GM12878 (cell line): ENCODE results near the gene PTPN2. TPM values are rescaled to one million over a fixed set of nuclear protein-coding genes. Genes with fewer than 3 reads are reported as not detected.

Source experiments
- ATAC-seq: fragments of 200-7000 bp; cut with Tn5 transposase; 3 replicates; pipeline ENCODE4 v1.9.1; 2020; ENCODE audit warnings: mild to moderate bottlenecking, moderate library complexity
- BruUV-seq: library from RNA; stranded (reverse); fragments of 400-500 nt; replicated peaks from 2 replicates; lab custom pipeline; 2021; lab: Mats Ljungman, UMichigan
- CTCF ChIA-PET: fragments of 300-600 bp; sonication (Branson Sonifier 250); formaldehyde crosslinking; extraction: SDS; loops from one replicate; lab custom pipeline; 2021; ENCODE audit warnings: inconsistent platforms; lab: Yijun Ruan, JAX
- POLR2A ChIA-PET: fragments of 350-600 bp; formaldehyde crosslinking; extraction: SDS; loops from one replicate; lab custom pipeline; 2021; ENCODE audit warnings: inconsistent platforms; lab: Charles Lee
- RAD21 ChIA-PET: fragments of 300-600 bp; sonication (Branson Sonifier 250); formaldehyde crosslinking; loops from one replicate; lab custom pipeline; 2023; ENCODE audit warnings: antibody characterized with exemption; ENCODE audit not compliant: unreplicated experiment; lab: Charles Lee
- SMC1A ChIA-PET: fragments of 300-600 bp; sonication (Branson Sonifier 250); formaldehyde crosslinking; loops from one replicate; lab custom pipeline; 2023; ENCODE audit not compliant: unreplicated experiment, uncharacterized antibody; lab: Charles Lee
- DNase-seq: peaks from one replicate; pipeline ENCODE4 v3.0.0-alpha.2; 2011; ENCODE audit warnings: low read depth, low spot score
- FAIRE-seq: peaks from 3 replicates; lab custom pipeline; 2011; peaks lifted over from hg19 to GRCh38; lab: Jason Lieb, UNC
- H2AFZ ChIP-seq: 2 replicates; pipeline ENCODE4 v1.6.0; 2011; ENCODE audit warnings: low read depth, low read length, control low read depth; ENCODE audit not compliant: control insufficient read depth
- H3K27ac ChIP-seq: 2 replicates; pipeline ENCODE4 v1.5.1; 2011; ENCODE audit warnings: control low read depth; ENCODE audit not compliant: control insufficient read depth, insufficient read depth
- H3K27me3 ChIP-seq, 2 experiments: replicated peaks in 1 of 2; 2 replicates each; pipeline versions ENCODE4 v1.6.0 to v1.6.1; 2011; ENCODE audit warnings: low read length in 1 of 2; ENCODE audit not compliant: control insufficient read depth in 2 of 2, insufficient read depth in 2 of 2
- H3K36me3 ChIP-seq, 2 experiments: 2 replicates each; pipeline ENCODE4 v1.5.1; 2011; ENCODE audit warnings: low read length in 1 of 2; ENCODE audit not compliant: control insufficient read depth in 2 of 2, insufficient read depth in 2 of 2
- H3K4me1 ChIP-seq: 2 replicates; pipeline ENCODE4 v1.6.1; 2011; ENCODE audit warnings: mild to moderate bottlenecking, low read length, moderate library complexity, mixed read lengths; ENCODE audit not compliant: control insufficient read depth, insufficient read depth
- H3K4me2 ChIP-seq: 2 replicates; pipeline ENCODE4 v1.6.0; 2011; ENCODE audit warnings: control low read depth; ENCODE audit not compliant: control insufficient read depth, insufficient read depth
- H3K4me3 ChIP-seq: fragments of 200-600 bp; sonication (generic); 2 replicates; pipeline ENCODE4 v1.5.1; 2016
- H3K79me2 ChIP-seq: 2 replicates; pipeline ENCODE4 v1.6.0; 2011; ENCODE audit warnings: low read length; ENCODE audit not compliant: control insufficient read depth, insufficient read depth
- H3K9ac ChIP-seq: 2 replicates; pipeline ENCODE4 v1.8.0; 2011; ENCODE audit warnings: low read length, control low read depth, mixed read lengths; ENCODE audit not compliant: control insufficient read depth, insufficient read depth
- H3K9me3 ChIP-seq: replicated peaks from 3 replicates; pipeline ENCODE4 v1.5.1; 2011; ENCODE audit warnings: mild to moderate bottlenecking, low read length; ENCODE audit not compliant: control insufficient read depth, insufficient read depth
- H4K20me1 ChIP-seq: 2 replicates; pipeline ENCODE4 v1.6.0; 2011; ENCODE audit not compliant: control insufficient read depth, insufficient read depth
- BHLHE40 ChIP-seq, 2 experiments: fragments of 450-650 bp in 1 of 2; IDR thresholded peaks; 2 replicates each; pipeline ENCODE4 v1.6.1; 2011 to 2017; ENCODE audit warnings: low read depth in 2 of 2, borderline replicate concordance in 1 of 2, improper control_type of control experiment in 1 of 2, low read length in 1 of 2, mild to moderate bottlenecking in 1 of 2
- CBFB ChIP-seq: IDR thresholded peaks from 2 replicates; pipeline ENCODE4 v1.6.1; 2016; ENCODE audit warnings: antibody characterized with exemption, low read depth
- MTA2 ChIP-seq: fragments of 450-650 bp; IDR thresholded peaks from 2 replicates; pipeline ENCODE4 v1.6.1; 2016; ENCODE audit warnings: low read depth, mild to moderate bottlenecking, moderate library complexity
- NR2F1 ChIP-seq: fragments of 450-650 bp; conservative IDR thresholded peaks from 2 replicates; pipeline ENCODE4 v1.6.1; 2017; ENCODE audit warnings: mild to moderate bottlenecking
- RAD51 ChIP-seq: fragments of 450-650 bp; IDR thresholded peaks from 2 replicates; pipeline ENCODE4 v1.6.1; 2016; ENCODE audit warnings: moderate library complexity, mild to moderate bottlenecking, inconsistent platforms
- RCOR1 ChIP-seq: conservative IDR thresholded peaks from 2 replicates; pipeline ENCODE4 v1.6.1; 2012; ENCODE audit warnings: low read depth, low read length, improper control_type of control experiment
- SMAD5 ChIP-seq: IDR thresholded peaks from 2 replicates; pipeline ENCODE4 v1.6.1; 2016; ENCODE audit warnings: antibody characterized with exemption, low read depth
- TCF12 ChIP-seq: IDR thresholded peaks from 2 replicates; pipeline ENCODE4 v1.6.1; 2011; ENCODE audit warnings: low read depth, mild to moderate bottlenecking, low read length
- TCF3 ChIP-seq: IDR thresholded peaks from 2 replicates; pipeline ENCODE4 v1.6.1; 2012; ENCODE audit warnings: low read depth, mild to moderate bottlenecking, low read length, borderline replicate concordance; ENCODE audit not compliant: insufficient read depth
- ZSCAN29 ChIP-seq: fragments of 450-650 bp; IDR thresholded peaks from 2 replicates; pipeline ENCODE4 v1.6.1; 2017; ENCODE audit warnings: mild to moderate bottlenecking, moderate library complexity
- WGBS: methylation state at CpG from one replicate; pipeline ENCODE4 v1.1.6; 2016; ENCODE audit warnings: low lambda C conversion rate; ENCODE audit not compliant: insufficient replicate concordance, insufficient coverage; ENCODE audit errors: missing lambda C conversion rate; 5-methylcytosine and 5-hydroxymethylcytosine counted together
- in situ Hi-C: fragments of 300-500 bp; cut with MboI; formaldehyde crosslinking; loops from 9 replicates; pipeline ENCODE4 v1.14.3; 2018; ENCODE audit warnings: mixed read lengths
- intact Hi-C: fragments of 100-400 bp; cut with micrococcal nuclease; formaldehyde crosslinking; loops from one replicate; pipeline ENCODE4 v1.14.2; 2022; ENCODE audit not compliant: unreplicated experiment
- polyA plus RNA-seq, 11 experiments: library from polyadenylated mRNA; depleted of rRNA in 4 of 11; unstranded in 6 of 11; stranded (reverse) in 5 of 11; fragments of >200 nt; fragmentation: Nextera tagmentation in 4 of 11; fragmentation: Illumina TruSeq in 1 of 11; extraction: Ambion mirVana in 4 of 11; extraction: Trizol in 1 of 11; gene quantifications; 1 replicate in 1 of 11; 2 replicates in 10 of 11; pipeline versions ENCODE4 v1.2.1 to v1.2.3, GENCODE V29; 2011 to 2016; ENCODE audit warnings: inconsistent platforms in 2 of 11, missing spikeins in 2 of 11, low read depth in 1 of 11
- total RNA-seq, 4 experiments: library from RNA; depleted of rRNA in 3 of 4; stranded (reverse); fragments of >200 nt in 3 of 4; fragmentation: Illumina TruSeq in 1 of 4; extraction: Trizol in 1 of 4; gene quantifications; 2 replicates each; pipeline versions ENCODE4 v1.2.1 to v1.2.3, GENCODE V29; 2013 to 2021
- TF ChIP-seq, protein P1 (sequence below): fragments of 450-650 bp; IDR thresholded peaks from 2 replicates; pipeline ENCODE4 v1.6.1; 2016; ENCODE audit warnings: mild to moderate bottlenecking
- TF ChIP-seq, protein P2 (sequence below): fragments of 150-350 bp; IDR thresholded peaks from 2 replicates; pipeline ENCODE4 v1.6.1; 2014; ENCODE audit warnings: mild to moderate bottlenecking, low read depth, low read length
- TF ChIP-seq, protein P3 (sequence below): IDR thresholded peaks from 2 replicates; pipeline ENCODE4 v1.6.1; 2012; ENCODE audit warnings: low read depth, low read length, improper control_type of control experiment
- TF ChIP-seq, protein P4 (sequence below): fragments of 450-650 bp; formaldehyde crosslinking; IDR thresholded peaks from 2 replicates; pipeline ENCODE4 v1.4.0; 2020; ENCODE audit warnings: mild to moderate bottlenecking, moderate library complexity

The PTPN2 gene
- total and polyA plus RNA-seq, 10 of the 15 experiments (the other 5 are each of a cell fraction or from before 2014, with no cell fraction given): 46.5 to 86.7 (median 64.6) TPM

DNA sequence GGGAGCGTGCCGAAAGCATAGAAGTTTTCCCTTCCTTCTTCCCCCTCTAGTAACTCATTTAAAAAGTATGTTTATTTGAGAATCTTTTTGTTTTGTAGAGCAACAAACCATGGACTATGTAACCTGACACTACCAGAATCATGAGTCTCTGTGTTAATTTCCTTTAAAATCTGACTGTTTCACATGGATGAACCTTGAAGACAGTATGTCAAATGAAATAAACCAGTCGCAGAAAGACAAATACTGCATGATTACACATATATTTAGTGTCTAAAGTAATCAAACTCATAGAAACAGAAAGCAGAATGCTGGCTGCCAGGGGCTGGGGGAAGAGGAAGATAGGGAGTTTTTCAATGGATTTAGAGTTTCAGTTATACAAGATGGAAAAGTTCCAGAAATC, 32.3 kb downstream of the PTPN2 start:
- in situ Hi-C loops (no loop called here), intact Hi-C loops (no loop called here)
- Histone ChIP-seq H3K79me2 (peaks cover 8% of the 10 kb centered on the region), H3K27me3 (no peaks in the 10 kb centered on the region), H3K4me3 (no peak overlapping the region), H3K4me1 (no peaks in the 10 kb centered on the region), H3K36me3 (peaks cover 2 to 15% of the 10 kb centered on the region in 2 experiments), H3K4me2 (no peak overlapping the region), H3K27ac (no peak overlapping the region), H2AFZ (no peak overlapping the region), H3K9me3 (no peaks in the 10 kb centered on the region), H3K9ac (no peak overlapping the region), H4K20me1 (no peaks in the 10 kb centered on the region)
- 83% methylated on average over 3 of the region's 3 CpGs for WGBS
- DNase-seq (no peak), ATAC-seq (no peak), FAIRE-seq (no peak)
- RAD21 ChIA-PET: interaction anchor here (0.8 kb wide), 1 partner anchor 49 kb away, joined by 3 read pairs; no protein-coding TSS in a partner anchor
- BruUV-seq: no TSS peak
- SMC1A ChIA-PET: interaction anchor here (0.8 kb wide), 1 partner anchor 12 kb away, joined by 3 read pairs; no protein-coding TSS in a partner anchor
- CTCF ChIA-PET: interaction anchor here (1.7 kb wide), 1 partner anchor 41 kb away, joined by 5 read pairs; no protein-coding TSS in a partner anchor
- POLR2A ChIA-PET: interaction anchor here (0.7 to 1.7 kb wide), 3 partner anchors 10 to 32 kb away, joined by 3 to 6 read pairs (median 3); no protein-coding TSS in a partner anchor
- no peak for TF ChIP-seq NR2F1
- no peak for TF ChIP-seq TCF12
- TF ChIP-seq SMAD5: no peak
- TF ChIP-seq, protein P1, sequence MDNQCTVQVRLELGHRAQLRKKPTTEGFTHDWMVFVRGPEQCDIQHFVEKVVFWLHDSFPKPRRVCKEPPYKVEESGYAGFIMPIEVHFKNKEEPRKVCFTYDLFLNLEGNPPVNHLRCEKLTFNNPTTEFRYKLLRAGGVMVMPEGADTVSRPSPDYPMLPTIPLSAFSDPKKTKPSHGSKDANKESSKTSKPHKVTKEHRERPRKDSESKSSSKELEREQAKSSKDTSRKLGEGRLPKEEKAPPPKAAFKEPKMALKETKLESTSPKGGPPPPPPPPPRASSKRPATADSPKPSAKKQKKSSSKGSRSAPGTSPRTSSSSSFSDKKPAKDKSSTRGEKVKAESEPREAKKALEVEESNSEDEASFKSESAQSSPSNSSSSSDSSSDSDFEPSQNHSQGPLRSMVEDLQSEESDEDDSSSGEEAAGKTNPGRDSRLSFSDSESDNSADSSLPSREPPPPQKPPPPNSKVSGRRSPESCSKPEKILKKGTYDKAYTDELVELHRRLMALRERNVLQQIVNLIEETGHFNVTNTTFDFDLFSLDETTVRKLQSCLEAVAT: no peak
- TF ChIP-seq, protein P2, sequence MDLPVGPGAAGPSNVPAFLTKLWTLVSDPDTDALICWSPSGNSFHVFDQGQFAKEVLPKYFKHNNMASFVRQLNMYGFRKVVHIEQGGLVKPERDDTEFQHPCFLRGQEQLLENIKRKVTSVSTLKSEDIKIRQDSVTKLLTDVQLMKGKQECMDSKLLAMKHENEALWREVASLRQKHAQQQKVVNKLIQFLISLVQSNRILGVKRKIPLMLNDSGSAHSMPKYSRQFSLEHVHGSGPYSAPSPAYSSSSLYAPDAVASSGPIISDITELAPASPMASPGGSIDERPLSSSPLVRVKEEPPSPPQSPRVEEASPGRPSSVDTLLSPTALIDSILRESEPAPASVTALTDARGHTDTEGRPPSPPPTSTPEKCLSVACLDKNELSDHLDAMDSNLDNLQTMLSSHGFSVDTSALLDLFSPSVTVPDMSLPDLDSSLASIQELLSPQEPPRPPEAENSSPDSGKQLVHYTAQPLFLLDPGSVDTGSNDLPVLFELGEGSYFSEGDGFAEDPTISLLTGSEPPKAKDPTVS: no peak
- TF ChIP-seq MTA2: no peak
- no peak for TF ChIP-seq ZSCAN29
- TF ChIP-seq RCOR1: no peak
- TF ChIP-seq, protein P3, sequence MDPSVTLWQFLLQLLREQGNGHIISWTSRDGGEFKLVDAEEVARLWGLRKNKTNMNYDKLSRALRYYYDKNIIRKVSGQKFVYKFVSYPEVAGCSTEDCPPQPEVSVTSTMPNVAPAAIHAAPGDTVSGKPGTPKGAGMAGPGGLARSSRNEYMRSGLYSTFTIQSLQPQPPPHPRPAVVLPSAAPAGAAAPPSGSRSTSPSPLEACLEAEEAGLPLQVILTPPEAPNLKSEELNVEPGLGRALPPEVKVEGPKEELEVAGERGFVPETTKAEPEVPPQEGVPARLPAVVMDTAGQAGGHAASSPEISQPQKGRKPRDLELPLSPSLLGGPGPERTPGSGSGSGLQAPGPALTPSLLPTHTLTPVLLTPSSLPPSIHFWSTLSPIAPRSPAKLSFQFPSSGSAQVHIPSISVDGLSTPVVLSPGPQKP: no peak
- no peak for TF ChIP-seq RAD51
- TF ChIP-seq CBFB: no peak
- TF ChIP-seq, protein P4, sequence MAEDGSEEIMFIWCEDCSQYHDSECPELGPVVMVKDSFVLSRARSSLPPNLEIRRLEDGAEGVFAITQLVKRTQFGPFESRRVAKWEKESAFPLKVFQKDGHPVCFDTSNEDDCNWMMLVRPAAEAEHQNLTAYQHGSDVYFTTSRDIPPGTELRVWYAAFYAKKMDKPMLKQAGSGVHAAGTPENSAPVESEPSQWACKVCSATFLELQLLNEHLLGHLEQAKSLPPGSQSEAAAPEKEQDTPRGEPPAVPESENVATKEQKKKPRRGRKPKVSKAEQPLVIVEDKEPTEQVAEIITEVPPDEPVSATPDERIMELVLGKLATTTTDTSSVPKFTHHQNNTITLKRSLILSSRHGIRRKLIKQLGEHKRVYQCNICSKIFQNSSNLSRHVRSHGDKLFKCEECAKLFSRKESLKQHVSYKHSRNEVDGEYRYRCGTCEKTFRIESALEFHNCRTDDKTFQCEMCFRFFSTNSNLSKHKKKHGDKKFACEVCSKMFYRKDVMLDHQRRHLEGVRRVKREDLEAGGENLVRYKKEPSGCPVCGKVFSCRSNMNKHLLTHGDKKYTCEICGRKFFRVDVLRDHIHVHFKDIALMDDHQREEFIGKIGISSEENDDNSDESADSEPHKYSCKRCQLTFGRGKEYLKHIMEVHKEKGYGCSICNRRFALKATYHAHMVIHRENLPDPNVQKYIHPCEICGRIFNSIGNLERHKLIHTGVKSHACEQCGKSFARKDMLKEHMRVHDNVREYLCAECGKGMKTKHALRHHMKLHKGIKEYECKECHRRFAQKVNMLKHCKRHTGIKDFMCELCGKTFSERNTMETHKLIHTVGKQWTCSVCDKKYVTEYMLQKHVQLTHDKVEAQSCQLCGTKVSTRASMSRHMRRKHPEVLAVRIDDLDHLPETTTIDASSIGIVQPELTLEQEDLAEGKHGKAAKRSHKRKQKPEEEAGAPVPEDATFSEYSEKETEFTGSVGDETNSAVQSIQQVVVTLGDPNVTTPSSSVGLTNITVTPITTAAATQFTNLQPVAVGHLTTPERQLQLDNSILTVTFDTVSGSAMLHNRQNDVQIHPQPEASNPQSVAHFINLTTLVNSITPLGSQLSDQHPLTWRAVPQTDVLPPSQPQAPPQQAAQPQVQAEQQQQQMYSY (CRISPR knock-in tag): no peak
- TF ChIP-seq TCF3: no peak
- no peak for TF ChIP-seq BHLHE40 (IDR thresholded peaks at IDR 0.05; ENCODE audit: borderline replicate concordance in 1 of 2, low read depth in 2 of 2, low read length in 1 of 2)
